IMR-90 (cell line): ENCODE results near the gene CYP4F22. TPM values are rescaled to one million over a fixed set of nuclear protein-coding genes. Genes with fewer than 3 reads are reported as not detected.

Source experiments
- ATAC-seq: fragments of 200-7000 bp; cut with Tn5 transposase; 2 replicates; pipeline ENCODE4 v1.9.1; 2020; ENCODE audit warnings: low read depth, mild to moderate bottlenecking, moderate library complexity
- BruUV-seq: library from RNA; stranded (reverse); fragments of 400-500 nt; replicated peaks from 2 replicates; lab custom pipeline; 2021; lab: Mats Ljungman, UMichigan
- CTCF ChIA-PET: fragments of 300-600 bp; formaldehyde crosslinking; extraction: SDS; loops from one replicate; lab custom pipeline; 2021; ENCODE audit warnings: antibody characterized with exemption; lab: Yijun Ruan, JAX
- POLR2A ChIA-PET: fragments of 300-600 bp; sonication (Branson Sonifier 250); formaldehyde crosslinking; loops from one replicate; lab custom pipeline; 2022; ENCODE audit warnings: antibody characterized with exemption; ENCODE audit not compliant: unreplicated experiment; lab: Charles Lee
- DNase-seq: peaks from one replicate; pipeline ENCODE4 v3.0.0; 2013
- H2AFZ ChIP-seq: replicated peaks from 2 replicates; pipeline ENCODE3; 2013; ENCODE audit warnings: low read length, mild to moderate bottlenecking; ENCODE audit not compliant: poor library complexity
- H2AK5ac ChIP-seq: 2 replicates; pipeline ENCODE4 v1.6.1; 2013; ENCODE audit warnings: low read depth, low read length, inconsistent platforms
- H2AK9ac ChIP-seq: replicated peaks from 2 replicates; pipeline ENCODE3; 2013; ENCODE audit warnings: mild to moderate bottlenecking, low read depth, low read length, moderate library complexity; ENCODE audit not compliant: poor library complexity
- H2BK120ac ChIP-seq: 2 replicates; pipeline ENCODE4 v1.6.1; 2013; ENCODE audit warnings: low read depth, low read length, inconsistent platforms
- H2BK15ac ChIP-seq: 3 replicates; pipeline ENCODE4 v1.6.1; 2013; ENCODE audit warnings: low read depth, low read length, inconsistent platforms
- H2BK20ac ChIP-seq: 2 replicates; pipeline ENCODE4 v1.6.1; 2013; ENCODE audit warnings: low read depth, mild to moderate bottlenecking, inconsistent platforms, low read length, moderate library complexity
- H2BK5ac ChIP-seq: 2 replicates; pipeline ENCODE4 v1.6.1; 2013; ENCODE audit warnings: mild to moderate bottlenecking, low read depth, low read length, inconsistent platforms; ENCODE audit not compliant: poor library complexity, severe bottlenecking
- H3K14ac ChIP-seq: replicated peaks from 2 replicates; pipeline ENCODE4 v1.6.1; 2013; ENCODE audit warnings: low read depth, low read length, inconsistent platforms
- H3K18ac ChIP-seq: 2 replicates; pipeline ENCODE4 v1.6.1; 2013; ENCODE audit warnings: low read depth, low read length, control low read depth
- H3K23ac ChIP-seq: 2 replicates; pipeline ENCODE4 v1.6.1; 2013; ENCODE audit warnings: low read depth, low read length, inconsistent platforms
- H3K27ac ChIP-seq: 2 replicates; pipeline ENCODE4 v1.5.1; 2013; ENCODE audit warnings: mild to moderate bottlenecking, control low read depth, low read length; ENCODE audit not compliant: insufficient read depth
- H3K27me3 ChIP-seq: 2 replicates; pipeline ENCODE4 v1.6.1; 2013; ENCODE audit warnings: low read length; ENCODE audit not compliant: control insufficient read depth, insufficient read depth
- H3K36me3 ChIP-seq: 2 replicates; pipeline ENCODE4 v1.6.1; 2013; ENCODE audit warnings: low read length, mixed read lengths; ENCODE audit not compliant: control insufficient read depth, insufficient read depth
- H3K4ac ChIP-seq: 2 replicates; pipeline ENCODE4 v1.6.1; 2013; ENCODE audit warnings: low read depth, low read length, inconsistent platforms
- H3K4me1 ChIP-seq: 2 replicates; pipeline ENCODE4 v1.6.1; 2013; ENCODE audit warnings: low read length, mixed read lengths; ENCODE audit not compliant: control insufficient read depth, insufficient read depth
- H3K4me2 ChIP-seq: 2 replicates; pipeline ENCODE4 v1.6.1; 2013; ENCODE audit warnings: low read depth, mild to moderate bottlenecking, control low read depth, low read length, moderate library complexity
- H3K4me3 ChIP-seq: 2 replicates; pipeline ENCODE4 v1.5.1; 2013; ENCODE audit warnings: low read depth, mild to moderate bottlenecking, control low read depth, low read length, moderate library complexity; ENCODE audit not compliant: insufficient read depth
- H3K56ac ChIP-seq: 2 replicates; pipeline ENCODE4 v1.6.1; 2013; ENCODE audit warnings: low read length, inconsistent platforms; ENCODE audit not compliant: insufficient read depth; ENCODE audit errors: extremely low read depth
- H3K79me1 ChIP-seq, 2 experiments: 2 replicates each; pipeline ENCODE4 v1.6.1; 2013; ENCODE audit warnings: low read length in 2 of 2, inconsistent platforms in 1 of 2, low read depth in 1 of 2
- H3K9ac ChIP-seq: 2 replicates; pipeline ENCODE4 v1.6.1; 2013; ENCODE audit warnings: low read depth, low read length, control low read depth
- H3K9me1 ChIP-seq: 2 replicates; pipeline ENCODE4 v1.6.1; 2013; ENCODE audit warnings: low read length, inconsistent platforms; ENCODE audit not compliant: insufficient read depth
- H3K9me3 ChIP-seq: 2 replicates; pipeline ENCODE4 v1.6.1; 2013; ENCODE audit warnings: low read length; ENCODE audit not compliant: control insufficient read depth, insufficient read depth
- H4K20me1 ChIP-seq: 2 replicates; pipeline ENCODE4 v1.6.1; 2013; ENCODE audit warnings: low read length, inconsistent platforms; ENCODE audit not compliant: insufficient read depth
- H4K5ac ChIP-seq: 2 replicates; pipeline ENCODE4 v1.6.1; 2013; ENCODE audit warnings: mild to moderate bottlenecking, low read depth, low read length, control low read depth
- H4K8ac ChIP-seq, 2 experiments: 2 replicates each; pipeline ENCODE4 v1.6.1; 2013; ENCODE audit warnings: low read depth in 2 of 2, low read length in 2 of 2, control low read depth in 1 of 2, inconsistent platforms in 1 of 2
- H4K91ac ChIP-seq: 2 replicates; pipeline ENCODE4 v1.6.1; 2013; ENCODE audit warnings: low read depth, low read length, inconsistent platforms; ENCODE audit not compliant: insufficient read depth
- BHLHE40 ChIP-seq: fragments of 150-350 bp; IDR thresholded peaks from 2 replicates; pipeline ENCODE4 v1.6.1; 2016; ENCODE audit warnings: mild to moderate bottlenecking, low read depth, low read length
- CHD1 ChIP-seq: IDR thresholded peaks from 2 replicates; pipeline ENCODE4 v1.6.1; 2012; ENCODE audit warnings: low read depth, low read length, improper control_type of control experiment
- CTCF ChIP-seq: conservative IDR thresholded peaks from 2 replicates; pipeline ENCODE4 v1.5.1; 2012; ENCODE audit warnings: mild to moderate bottlenecking, low read depth, low read length, improper control_type of control experiment
- MAFK ChIP-seq: IDR thresholded peaks from 2 replicates; pipeline ENCODE4 v1.6.1; 2012; ENCODE audit warnings: low read depth, low read length, improper control_type of control experiment
- NFE2L2 ChIP-seq: fragments of 150-350 bp; IDR thresholded peaks from 2 replicates; pipeline ENCODE4 v1.6.1; 2016; ENCODE audit warnings: low read depth, mild to moderate bottlenecking, low read length
- RAD21 ChIP-seq: IDR thresholded peaks from 2 replicates; pipeline ENCODE4 v1.6.1; 2012; ENCODE audit warnings: low read length, improper control_type of control experiment
- RCOR1 ChIP-seq: IDR thresholded peaks from 2 replicates; pipeline ENCODE4 v1.6.1; 2012; ENCODE audit warnings: mild to moderate bottlenecking, low read length, improper control_type of control experiment; ENCODE audit not compliant: insufficient replicate concordance
- RFX5 ChIP-seq: IDR thresholded peaks from 2 replicates; pipeline ENCODE4 v1.8.0; 2012; ENCODE audit warnings: low read depth, mild to moderate bottlenecking, low read length, moderate library complexity
- SMC3 ChIP-seq: fragments of 150-350 bp; IDR thresholded peaks from 2 replicates; pipeline ENCODE4 v1.6.1; 2016; ENCODE audit warnings: low read depth, mild to moderate bottlenecking, antibody characterized with exemption, low read length, moderate library complexity
- WGBS, 2 experiments: methylation state at CpG; one replicate each; pipeline versions ENCODE4 v1.1.5 to v1.1.7; 2013; ENCODE audit warnings: missing lambda C conversion rate in 2 of 2; ENCODE audit not compliant: insufficient read length in 1 of 2; ENCODE audit errors: extremely low coverage in 2 of 2; 5-methylcytosine and 5-hydroxymethylcytosine counted together
- dilution Hi-C: fragments of 300-500 bp; cut with HindIII; formaldehyde crosslinking; loops from one replicate; pipeline ENCODE4 v1.14.3; 2018; ENCODE audit warnings: low sequenced_read_pairs; ENCODE audit not compliant: unreplicated experiment
- in situ Hi-C: fragments of 300-500 bp; cut with MboI; formaldehyde crosslinking; loops from 3 replicates; pipeline ENCODE4 v1.14.3; 2019; ENCODE audit warnings: low sequenced_read_pairs, inconsistent platforms, mixed read lengths
- intact Hi-C: fragments of 100-400 bp; cut with micrococcal nuclease; formaldehyde crosslinking; loops from 2 replicates; pipeline ENCODE4 v1.10.0; 2022
- polyA plus RNA-seq, 3 experiments: library from polyadenylated mRNA; depleted of rRNA; stranded (reverse); fragments of >200 nt; gene quantifications; 2 replicates each; pipeline ENCODE4 v1.2.3, GENCODE V29; 2012; ENCODE audit warnings: low replicate concordance in 1 of 3
- total RNA-seq: library from RNA; depleted of rRNA; stranded (reverse); fragments of >200 nt; gene quantifications from 2 replicates; pipeline ENCODE4 v1.2.3, GENCODE V29; 2012
- TF ChIP-seq, protein P1 (sequence below): fragments of 150-350 bp; IDR thresholded peaks from 2 replicates; pipeline ENCODE4 v1.6.1; 2016; ENCODE audit warnings: low read depth, mild to moderate bottlenecking, low read length, moderate library complexity, borderline replicate concordance

Gene CYP4F22
- total and polyA plus RNA-seq, 2 of the 4 experiments (the other 2 are of a cell fraction) = not detected

- TF ChIP-seq, protein P1, sequence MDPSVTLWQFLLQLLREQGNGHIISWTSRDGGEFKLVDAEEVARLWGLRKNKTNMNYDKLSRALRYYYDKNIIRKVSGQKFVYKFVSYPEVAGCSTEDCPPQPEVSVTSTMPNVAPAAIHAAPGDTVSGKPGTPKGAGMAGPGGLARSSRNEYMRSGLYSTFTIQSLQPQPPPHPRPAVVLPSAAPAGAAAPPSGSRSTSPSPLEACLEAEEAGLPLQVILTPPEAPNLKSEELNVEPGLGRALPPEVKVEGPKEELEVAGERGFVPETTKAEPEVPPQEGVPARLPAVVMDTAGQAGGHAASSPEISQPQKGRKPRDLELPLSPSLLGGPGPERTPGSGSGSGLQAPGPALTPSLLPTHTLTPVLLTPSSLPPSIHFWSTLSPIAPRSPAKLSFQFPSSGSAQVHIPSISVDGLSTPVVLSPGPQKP = no peak
- TF ChIP-seq CTCF = no peak
- TF ChIP-seq SMC3 = no peak
- TF ChIP-seq RFX5 = no peak
- TF ChIP-seq CHD1 = no peak
- no peak for TF ChIP-seq BHLHE40
- TF ChIP-seq RAD21 = no peak
- TF ChIP-seq MAFK = no peak
- TF ChIP-seq RCOR1 = no peak
- no peak for TF ChIP-seq NFE2L2
Observed at GRCh38 chr19:15471639-15472101, 36.7 kb upstream of the CYP4F22 start.

More at GRCh38 chr19:15471639-15472101, 36.7 kb upstream of the CYP4F22 start:
- Histone ChIP-seq H3K9ac (no peak overlapping the region), H3K9me3 (no peaks in the 10 kb centered on the region), H3K9me1 (no peaks in the 10 kb centered on the region), H2AK5ac (no peak overlapping the region), H2BK15ac (no peak overlapping the region), H3K4me2 (no peak overlapping the region), H3K23ac (no peak overlapping the region), H4K5ac (no peak overlapping the region), H4K20me1 (no peaks in the 10 kb centered on the region), H3K4ac (no peak overlapping the region), H3K79me1 (no peaks in the 10 kb centered on the region), H4K91ac (no peak overlapping the region), H3K4me1 (no peaks in the 10 kb centered on the region; the same call in 1 of the 2 replicates), H3K36me3 (no peaks in the 10 kb centered on the region), H2AFZ (no peak overlapping the region), H3K56ac (no peak overlapping the region), H3K14ac (no peak overlapping the region), H3K27me3 (peaks cover 17% of the 10 kb centered on the region), H3K18ac (no peak overlapping the region), H2AK9ac (no peak overlapping the region), H4K8ac (no peak overlapping the region), H3K27ac (no peak overlapping the region), H2BK20ac (no peak overlapping the region), H2BK120ac (no peak overlapping the region), H2BK5ac (no peak overlapping the region), H3K4me3 (no peak overlapping the region)
- dilution Hi-C loops = no loop called here
- ChIA-PET CTCF (interaction anchor here (0.5 kb wide), 1 partner anchor 379 kb away, joined by 3 read pairs; no protein-coding TSS in a partner anchor), POLR2A (no interaction called here)
- 57% methylated on average over 13 of the region's 31 CpGs; no CpG with 5 or more reads in 1 of the 2 experiments for WGBS, 2 experiments
- in situ Hi-C loops = no loop called here
- no peak for ATAC-seq
- no TSS peak for BruUV-seq
- intact Hi-C loops = no loop called here
- DNase-seq = no peak
